ENCODE measurements around the gene PRDM7. TPM values are rescaled to one million over a fixed set of nuclear protein-coding genes. Genes with fewer than 3 reads are reported as not detected.
"Not testable (repeated sequence)": the region's sequence is repeated elsewhere in the genome, so short reads cannot be mapped to it uniquely, and the experiment has no call there.

Gene PRDM7
- total and polyA plus RNA-seq, 8 donors, result not detected

GRCh38 chr16:90009172-90009899 is 67.8 kb downstream of the PRDM7 start:
- no peaks in the 10 kb centered on the region for H3K36me3 ChIP-seq
- WGBS, 2 donors, result 86 to 87% methylated on average over 22 of the region's 22 CpGs
- DNase-seq (no peak), FAIRE-seq (no peak), ATAC-seq (peak in 1 of 4 donors; percentile 11)
- no peaks in the 10 kb centered on the region for H3K4me1 ChIP-seq
- TF ChIP-seq CTCF (IDR thresholded peaks at IDR 0.05), result no peak
- no peak overlapping the region for H3K27ac ChIP-seq
- no peaks in the 10 kb centered on the region for H3K27me3 ChIP-seq
- intact Hi-C loops (cut with DNase I), result no loop called here
- H3K4me3 ChIP-seq, result no peak overlapping the region
- no peaks in the 10 kb centered on the region for H3K9me3 ChIP-seq

- Histone ChIP-seq H3K4me3 (no peak overlapping the region), H3K9me3 (no peaks in the 10 kb centered on the region), H3K4me1 (no peaks in the 10 kb centered on the region), H3K27ac (no peak overlapping the region), H3K36me3 (no peaks in the 10 kb centered on the region), H3K27me3 (no peaks in the 10 kb centered on the region)
- FAIRE-seq (no peak), DNase-seq (no peak), ATAC-seq (peak in 1 of 4 donors; percentile 11)
- intact Hi-C loops (cut with DNase I), result no loop called here
- no peak for TF ChIP-seq CTCF (IDR thresholded peaks at IDR 0.05)
- WGBS, 2 donors, result 76 to 86% methylated on average over 13 of the region's 13 CpGs
Measured at GRCh38 chr16:90008708-90009145, 68.4 kb downstream of the PRDM7 start.

- H3K4me1 ChIP-seq; FAIRE-seq; H3K27me3 ChIP-seq; H3K36me3 ChIP-seq; intact Hi-C loops (cut with DNase I); DNase-seq; ATAC-seq; H3K9me3 ChIP-seq; H3K4me3 ChIP-seq; H3K27ac ChIP-seq: not testable (repeated sequence)
- 75 to 76% methylated on average over 12 to 13 of the region's 13 CpGs for WGBS, 2 donors
Measured at GRCh38 chr16:90007635-90008234, 69.4 kb downstream of the PRDM7 start.

GRCh38 chr16:90007015-90007414 is 70.1 kb downstream of the PRDM7 start:
- DNase-seq, result no peak
- no peak for TF ChIP-seq CTCF (IDR thresholded peaks at IDR 0.05)
- ATAC-seq, result no peak

More at GRCh38 chr16:90007015-90007414, 70.1 kb downstream of the PRDM7 start:
- Histone ChIP-seq H3K4me1 (no peaks in the 10 kb centered on the region), H3K4me3 (no peak overlapping the region), H3K27me3 (no peaks in the 10 kb centered on the region), H3K36me3 (no peaks in the 10 kb centered on the region), H3K27ac (no peak overlapping the region), H3K9me3 (no peaks in the 10 kb centered on the region)
- WGBS, 2 donors, result 79 to 85% methylated on average over 7 of the region's 7 CpGs
- no peak for FAIRE-seq
- intact Hi-C loops (cut with DNase I), result no loop called here

Other genes with a start within 250 kb of the PRDM7 start
- gene SPIRE2, start 248.9 kb downstream of the PRDM7 start, total RNA-seq, result 1 to 10 TPM; 1.6 to 3.8 (median 2.6) TPM
- gene SPIRE2, start 248.9 kb downstream of the PRDM7 start, polyA plus RNA-seq, result 10 to 100 TPM in 1 of 2 donors, 1 to 10 TPM in 1; 6.7 to 11.5 TPM
- gene TCF25, start 203.7 kb downstream of the PRDM7 start, total RNA-seq, result 100 to 1,000 TPM in 3 of 6 donors, 10 to 100 TPM in 3; 81.0 to 119 (median 100) TPM
- 100 to 1,000 TPM; 193 to 250 TPM for gene TCF25, start 203.7 kb downstream of the PRDM7 start, polyA plus RNA-seq
- gene MC1R, start 158.5 kb downstream of the PRDM7 start, total RNA-seq, result 1 to 10 TPM; 1.1 to 3.3 (median 1.6) TPM
- gene MC1R, start 158.5 kb downstream of the PRDM7 start, polyA plus RNA-seq, result 10 to 100 TPM in 1 of 2 donors, 1 to 10 TPM in 1; 9.4 to 14.3 TPM
- gene TUBB3, start 154.0 kb downstream of the PRDM7 start, total RNA-seq, result 10 to 100 TPM in 1 of 6 donors, 1 to 10 TPM in 3, under 1 TPM in 2; 0.37 to 25.4 (median 1.6) TPM
- 1 to 10 TPM; 1.8 to 4.7 TPM for gene TUBB3, start 154.0 kb downstream of the PRDM7 start, polyA plus RNA-seq
- 10 to 100 TPM; 23.1 to 41.0 (median 27.5) TPM for gene DEF8, start 128.6 kb downstream of the PRDM7 start, total RNA-seq
- 10 to 100 TPM; 68.8 to 72.2 TPM for gene DEF8, start 128.6 kb downstream of the PRDM7 start, polyA plus RNA-seq
- gene DBNDD1, start 57.9 kb downstream of the PRDM7 start, total RNA-seq, result 10 to 100 TPM in 2 of 6 donors, 1 to 10 TPM in 4; 7.3 to 12.9 (median 9.7) TPM
- 1 to 10 TPM; 6.2 to 8.9 TPM for gene DBNDD1, start 57.9 kb downstream of the PRDM7 start, polyA plus RNA-seq

Data from pancreas (tissue), 10 donors.